K562 (cell line): Measurements from ENCODE around the gene SRBD1. TPM values are rescaled to one million over a fixed set of nuclear protein-coding genes. Genes with fewer than 3 reads are reported as not detected.
A peak's percentile ranks its signal among the peaks of the same experiment; 100 is the strongest.

Experiments
- BHLHE40 ChIP-seq: IDR thresholded peaks from 2 replicates; pipeline ENCODE4 v1.6.1; 2011; ENCODE audit warnings: low read length, improper control_type of control experiment
- COPS2 ChIP-seq: fragments of 450-650 bp; conservative IDR thresholded peaks from 2 replicates; pipeline ENCODE4 v1.6.1; 2016; ENCODE audit warnings: mild to moderate bottlenecking, moderate library complexity
- HNRNPLL ChIP-seq: fragments of 200-400 bp; formaldehyde crosslinking; IDR thresholded peaks from 2 replicates; pipeline ENCODE4 v1.6.1; 2017; ENCODE audit warnings: low read length, low read depth, mild to moderate bottlenecking; ENCODE audit not compliant: poor library complexity, severe bottlenecking
- POLR2G ChIP-seq: fragments of 200-400 bp; formaldehyde crosslinking; IDR thresholded peaks from 2 replicates; pipeline ENCODE4 v1.6.1; 2017; ENCODE audit warnings: low read depth, mild to moderate bottlenecking, antibody characterized with exemption, low read length, moderate library complexity
- REST ChIP-seq, 2 experiments: fragments of 450-650 bp; formaldehyde crosslinking in 1 of 2; IDR thresholded peaks; 2 replicates each; pipeline versions ENCODE4 v1.4.0 to v1.6.1; 2014 to 2020; ENCODE audit warnings: mild to moderate bottlenecking in 2 of 2, borderline replicate concordance in 1 of 2, low read depth in 1 of 2
- SMAD4 ChIP-seq: fragments of 250-450 bp; sonication (Bioruptor Pico); conservative IDR thresholded peaks from 2 replicates; pipeline ENCODE4 v1.8.0; 2021; ENCODE audit warnings: inconsistent platforms, mild to moderate bottlenecking, moderate library complexity
- ZKSCAN8 ChIP-seq: fragments of 200-800 bp; sonication (Bioruptor generic); IDR thresholded peaks from 2 replicates; pipeline ENCODE4 v1.6.1; 2016; ENCODE audit warnings: missing genetic modification characterization, missing compliant biosample characterization
- ZNF239 ChIP-seq: fragments of 250-450 bp; sonication (Bioruptor Pico); IDR thresholded peaks from 2 replicates; pipeline ENCODE4 v1.4.0; 2020; ENCODE audit warnings: mild to moderate bottlenecking
- ZNF592 ChIP-seq: fragments of 450-650 bp; IDR thresholded peaks from 2 replicates; pipeline ENCODE4 v1.6.1; 2017; ENCODE audit warnings: antibody characterized with exemption, mild to moderate bottlenecking
- ZNF639 ChIP-seq, 2 experiments: fragments of 200-800 bp in 1 of 2; sonication (Bioruptor generic) in 1 of 2; sonication (generic) in 1 of 2; formaldehyde crosslinking in 1 of 2; IDR thresholded peaks in 1 of 2; conservative IDR thresholded peaks in 1 of 2; 2 replicates each; pipeline versions ENCODE4 v1.5.0 to v1.6.1; 2016 to 2020; ENCODE audit warnings: missing compliant biosample characterization in 1 of 2, missing genetic modification characterization in 1 of 2, missing genetic modification reagents in 1 of 2
- polyA plus RNA-seq, 8 experiments: library from polyadenylated mRNA; depleted of rRNA in 4 of 8; stranded (reverse) in 5 of 8; unstranded in 3 of 8; fragments of >200 nt; fragmentation: Nextera tagmentation in 2 of 8; fragmentation: Illumina TruSeq in 1 of 8; extraction: Ambion mirVana in 2 of 8; extraction: Trizol in 1 of 8; gene quantifications; 2 replicates each; pipeline versions ENCODE4 v1.2.1 to v1.2.3, GENCODE V29; 2011 to 2014; ENCODE audit warnings: inconsistent platforms in 1 of 8, missing spikeins in 1 of 8
- total RNA-seq, 7 experiments: library from RNA; depleted of rRNA in 6 of 7; stranded (reverse); fragments of >200 nt in 6 of 7; fragmentation: Illumina TruSeq in 2 of 7; extraction: Trizol in 2 of 7; gene quantifications; 2 replicates each; pipeline versions ENCODE4 v1.2.1 to v1.2.3, GENCODE V29; 2011 to 2021; ENCODE audit warnings: low replicate concordance in 1 of 7

Gene SRBD1
- total and polyA plus RNA-seq, 9 of the 15 experiments (the other 6 are each of a cell fraction or from before 2014, with no cell fraction given): 6.9 to 23.2 (median 14.7) TPM

DNA sequence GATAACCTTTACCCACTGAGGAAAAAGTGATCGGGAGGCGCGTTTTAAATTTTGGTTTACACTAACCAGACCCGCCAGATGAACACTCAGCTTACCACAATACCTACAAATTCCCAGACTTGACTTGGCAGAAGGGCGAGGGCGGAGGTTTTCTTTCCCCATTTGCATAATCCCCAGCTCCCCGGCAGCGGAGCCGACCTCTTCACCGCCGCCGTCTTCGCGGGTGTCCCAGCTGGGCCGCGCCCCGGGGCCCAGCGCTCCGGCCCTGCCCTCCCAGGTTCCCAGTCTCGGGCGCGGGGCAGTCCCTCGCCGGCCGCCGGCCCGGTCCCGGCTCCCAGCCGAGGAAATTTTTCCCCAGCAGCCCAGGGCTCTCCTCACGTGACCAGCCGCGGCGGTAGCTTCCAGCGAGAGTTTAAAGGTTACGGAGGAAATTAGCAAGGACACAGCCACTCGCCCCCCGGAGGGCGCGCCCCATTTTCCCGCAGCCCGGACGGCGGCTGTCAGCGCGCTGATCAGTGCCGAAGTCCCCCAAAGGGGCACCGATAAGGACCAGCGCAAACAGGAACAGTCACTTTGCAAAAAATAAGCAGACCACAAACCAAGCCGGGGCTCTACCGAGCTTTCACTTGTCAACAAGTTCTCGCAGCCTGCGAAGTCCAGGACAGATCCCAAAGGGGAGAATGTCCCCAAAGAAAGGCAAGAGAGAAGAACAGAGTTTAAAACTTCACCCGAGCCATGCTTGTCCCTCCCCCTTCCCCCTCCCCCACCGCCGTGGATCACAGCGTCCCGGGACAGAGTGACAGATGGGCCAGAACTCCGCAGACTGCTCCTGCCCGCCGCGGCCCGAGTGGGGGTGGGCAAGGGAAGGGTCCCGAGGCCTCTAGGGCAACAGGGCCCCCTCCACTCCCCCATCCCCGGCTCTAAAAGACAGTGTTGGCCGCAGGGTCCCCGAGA is 39.1 kb upstream of the SRBD1 start (continued):
- no peak for TF ChIP-seq ZNF639 (CRISPR knock-in tag; conservative IDR thresholded peaks at IDR 0.05 in 1 of 2, IDR thresholded peaks at IDR 0.05 in 1 of 2)
- TF ChIP-seq ZNF239 (CRISPR knock-in tag): no peak
- TF ChIP-seq BHLHE40: peak; percentile 85
- TF ChIP-seq COPS2: no peak
- peak; percentile 39; the same call in 1 of the 2 replicates for TF ChIP-seq REST (IDR thresholded peaks at IDR 0.05; ENCODE audit: borderline replicate concordance)
- no peak for TF ChIP-seq REST (CRISPR knock-in tag; IDR thresholded peaks at IDR 0.05; ENCODE audit: low read depth)
- TF ChIP-seq ZKSCAN8 (CRISPR knock-in tag): no peak
- peak; percentile 30 for TF ChIP-seq HNRNPLL
- 0 out of 2 replicates have a peak, but pooled peaks have one; percentile 16 for TF ChIP-seq POLR2G
- TF ChIP-seq SMAD4 (CRISPR knock-in tag): 0 out of 2 replicates have a peak, but pooled peaks have one; percentile 24
- no peak for TF ChIP-seq ZNF592
